Osteocyte (in vitro differentiated cells): Measurements from ENCODE around the gene AK5. TPM values are rescaled to one million over a fixed set of nuclear protein-coding genes. Genes with fewer than 3 reads are reported as not detected.
A peak's percentile ranks its signal among the peaks of the same experiment; 100 is the strongest.

ENCODE experiments used
- DNase-seq: peaks from one replicate; pipeline ENCODE4 v3.0.0; 2021; ENCODE audit warnings: mixed read lengths; ENCODE audit not compliant: unreplicated experiment; ENCODE audit errors: extremely low spot score
- H3K27ac Mint-ChIP-seq: one replicate; pipeline ENCODE4 v1.8.0; 2021; ENCODE audit warnings: mild to moderate bottlenecking, mixed read lengths; ENCODE audit not compliant: unreplicated experiment
- H3K27me3 Mint-ChIP-seq: one replicate; pipeline ENCODE4 v1.8.0; 2021; ENCODE audit warnings: mixed read lengths; ENCODE audit not compliant: unreplicated experiment
- H3K36me3 Mint-ChIP-seq: one replicate; pipeline ENCODE4 v1.8.0; 2021; ENCODE audit warnings: mixed read lengths; ENCODE audit not compliant: unreplicated experiment
- H3K4me1 Mint-ChIP-seq: one replicate; pipeline ENCODE4 v1.8.0; 2021; ENCODE audit warnings: mixed read lengths; ENCODE audit not compliant: unreplicated experiment
- H3K4me3 Mint-ChIP-seq: one replicate; pipeline ENCODE4 v1.8.0; 2021; ENCODE audit warnings: mild to moderate bottlenecking, moderate library complexity, mixed read lengths; ENCODE audit not compliant: unreplicated experiment
- H3K9me3 Mint-ChIP-seq: one replicate; pipeline ENCODE4 v1.8.0; 2021; ENCODE audit warnings: mixed read lengths; ENCODE audit not compliant: unreplicated experiment
- CTCF ChIP-seq: fragments of 200-600 bp; sonication (generic); IDR thresholded peaks from 2 replicates; pipeline ENCODE4 v1.5.0; 2021; ENCODE audit warnings: antibody characterized with exemption, mild to moderate bottlenecking, moderate library complexity
- total RNA-seq: library from RNA; stranded (reverse); gene quantifications from 2 replicates; pipeline ENCODE4 v1.2.1, GENCODE V29; 2021

AK5 gene
- total RNA-seq, 1 donor from 2014 or later = 38.1 TPM

DNA sequence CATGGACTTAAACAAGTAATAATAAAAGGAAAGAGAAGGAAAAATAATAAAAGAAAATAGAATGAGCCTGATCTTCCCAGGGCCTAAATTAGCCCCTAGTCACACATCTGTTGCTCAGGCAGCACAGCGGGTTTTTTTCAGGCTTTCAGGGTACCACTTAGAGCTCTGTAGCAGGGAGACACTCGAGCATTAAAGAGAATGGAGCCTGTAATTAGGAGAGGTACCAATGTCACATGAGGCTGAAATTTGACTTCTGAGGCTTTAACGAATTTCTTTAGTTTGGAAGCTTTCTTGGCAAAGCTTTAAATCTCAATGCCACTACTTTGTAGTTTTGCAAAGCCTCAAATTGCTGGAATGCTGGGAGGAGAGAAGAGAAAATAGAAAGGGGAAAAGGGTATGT is 116.3 kb downstream of the AK5 start:
- no peak for DNase-seq
- no peaks in the 10 kb centered on the region for H3K27me3 Mint-ChIP-seq
- no peak overlapping the region for H3K27ac Mint-ChIP-seq
- H3K9me3 Mint-ChIP-seq = no peaks in the 10 kb centered on the region
- H3K4me1 Mint-ChIP-seq = peaks cover 70% of the 10 kb centered on the region
- H3K36me3 Mint-ChIP-seq = peaks cover 3% of the 10 kb centered on the region
- no peak overlapping the region for H3K4me3 Mint-ChIP-seq
- no peak for TF ChIP-seq CTCF

GRCh38 chr1:77399250-77400086 is 117.6 kb downstream of the AK5 start:
- H3K36me3 Mint-ChIP-seq = no peaks in the 10 kb centered on the region
- H3K4me3 Mint-ChIP-seq = no peak overlapping the region
- no peaks in the 10 kb centered on the region for H3K27me3 Mint-ChIP-seq
- H3K9me3 Mint-ChIP-seq = no peaks in the 10 kb centered on the region
- no peak for TF ChIP-seq CTCF
- DNase-seq = no peak
- H3K4me1 Mint-ChIP-seq = peaks cover 67% of the 10 kb centered on the region
- peak overlapping the region; percentile 38 for H3K27ac Mint-ChIP-seq

DNA sequence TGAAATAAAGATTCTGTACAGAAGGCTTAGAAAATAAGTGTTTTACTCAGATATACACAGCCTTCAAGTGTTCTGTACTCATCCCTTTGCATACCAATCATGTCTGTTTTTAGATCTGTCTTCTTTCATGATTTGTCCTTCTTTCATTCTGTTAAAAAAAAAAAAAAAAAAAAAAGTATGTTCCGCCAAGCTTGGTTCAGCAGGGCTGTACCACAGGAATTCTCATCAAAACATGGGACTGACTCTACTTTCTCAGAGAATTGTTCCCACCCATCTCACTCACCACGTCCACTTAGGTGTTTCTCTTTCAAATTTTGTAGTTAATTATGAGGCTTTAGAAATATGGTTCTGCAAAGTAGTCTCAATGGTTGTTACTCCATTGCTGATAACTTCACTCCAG is 119.0 kb downstream of the AK5 start:
- Mint-ChIP-seq H3K27ac (peak overlapping the region; percentile 53), H3K4me1 (peaks cover 64% of the 10 kb centered on the region), H3K36me3 (no peaks in the 10 kb centered on the region), H3K9me3 (no peaks in the 10 kb centered on the region), H3K27me3 (no peaks in the 10 kb centered on the region), H3K4me3 (peak overlapping the region; percentile 38)
- TF ChIP-seq CTCF = no peak
- no peak for DNase-seq

- H3K4me1 Mint-ChIP-seq = peaks cover 64% of the 10 kb centered on the region
- no peak overlapping the region for H3K4me3 Mint-ChIP-seq
- H3K36me3 Mint-ChIP-seq = no peaks in the 10 kb centered on the region
- no peak for TF ChIP-seq CTCF
- no peaks in the 10 kb centered on the region for H3K27me3 Mint-ChIP-seq
- peak overlapping the region; percentile 53 for H3K27ac Mint-ChIP-seq
- H3K9me3 Mint-ChIP-seq = no peaks in the 10 kb centered on the region
- no peak for DNase-seq
Measured at GRCh38 chr1:77401384-77401783, 119.6 kb downstream of the AK5 start.

- Mint-ChIP-seq H3K4me3 (no peak overlapping the region), H3K27ac (peak overlapping the region; percentile 84), H3K9me3 (no peaks in the 10 kb centered on the region), H3K36me3 (no peaks in the 10 kb centered on the region), H3K27me3 (no peaks in the 10 kb centered on the region), H3K4me1 (peaks cover 67% of the 10 kb centered on the region)
- DNase-seq = no peak
- no peak for TF ChIP-seq CTCF
Measured at GRCh38 chr1:77405186-77405585, 123.4 kb downstream of the AK5 start.
